Left forelimb (tissue), 1 donor: ENCODE data around the gene SOD2.
"Not testable (repeated sequence)": the region's sequence is repeated elsewhere in the genome, so short reads cannot be mapped to it uniquely, and the experiment has no call there.

ENCODE experiments used
- DNase-seq: peaks from one replicate; pipeline ENCODE4 v3.0.0-alpha.2; 2018; ENCODE audit warnings: low spot score

SOD2 gene

DNA sequence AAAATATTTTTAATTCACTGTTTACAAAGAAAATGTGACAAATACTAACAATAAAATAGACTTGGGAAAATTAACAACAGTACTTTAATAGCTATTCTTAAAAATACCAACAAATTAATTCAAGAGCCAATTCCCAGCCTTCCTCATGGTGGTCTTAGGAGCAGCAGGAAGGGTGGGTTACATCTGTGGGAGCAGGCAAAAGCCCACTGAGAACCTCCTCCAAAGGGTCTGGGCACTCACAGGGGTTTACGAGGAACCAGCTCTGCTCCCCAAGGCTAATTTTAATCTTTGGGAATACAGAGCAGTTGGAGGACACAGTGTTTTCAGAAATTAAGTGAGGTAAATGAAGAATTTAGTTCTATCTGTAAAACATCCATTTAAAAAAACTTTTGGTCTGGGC is 10.2 kb downstream of the SOD2 start:
- DNase-seq, result no peak

DNA sequence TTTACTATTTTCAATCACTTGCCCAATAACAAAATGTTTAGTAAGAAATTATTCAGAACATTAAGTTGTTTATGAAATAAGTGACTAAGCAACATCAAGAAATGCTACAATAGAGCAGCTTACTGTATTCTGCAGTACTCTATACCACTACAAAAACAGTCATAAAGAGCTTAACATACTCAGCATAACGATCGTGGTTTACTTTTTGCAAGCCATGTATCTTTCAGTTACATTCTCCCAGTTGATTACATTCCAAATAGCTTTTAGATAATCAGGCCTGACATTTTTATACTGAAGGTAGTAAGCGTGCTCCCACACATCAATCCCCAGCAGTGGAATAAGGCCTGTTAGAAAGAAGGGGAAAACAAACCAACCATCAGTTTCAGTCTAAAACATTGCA is 10.7 kb downstream of the SOD2 start:
- DNase-seq, result no peak

DNA sequence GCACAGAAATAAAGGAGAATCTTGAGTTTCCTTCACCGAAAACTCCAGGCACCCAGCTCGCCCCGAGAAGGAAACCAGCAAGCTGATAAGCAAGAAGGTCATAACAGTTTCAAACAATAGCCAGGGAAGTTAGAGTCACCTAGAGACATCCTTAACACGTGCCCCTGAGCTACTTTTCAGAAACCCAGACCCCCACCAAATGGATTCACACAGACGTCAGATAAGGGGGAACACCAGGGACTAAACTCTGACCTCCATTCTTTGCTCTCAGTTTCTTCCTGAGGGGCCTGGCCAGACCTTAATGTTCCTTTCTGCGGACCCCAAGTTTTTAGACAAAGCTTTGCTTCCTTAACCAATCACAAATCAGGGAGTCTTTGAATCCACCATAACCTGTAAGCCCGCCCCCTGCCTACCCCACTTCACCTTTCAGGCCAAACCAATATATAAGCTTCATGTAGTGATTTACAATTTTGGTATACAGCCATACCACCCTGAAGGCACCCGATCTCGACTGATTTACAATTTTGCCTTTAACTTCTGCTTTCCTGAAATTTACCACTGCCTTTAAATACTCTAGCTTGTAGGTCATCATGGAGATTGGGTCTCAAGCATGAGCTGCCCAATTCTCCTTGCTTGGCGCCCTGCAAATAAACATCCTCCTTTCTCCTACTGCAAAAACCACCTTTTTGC is 11.7 kb downstream of the SOD2 start:
- no peak for DNase-seq

DNA sequence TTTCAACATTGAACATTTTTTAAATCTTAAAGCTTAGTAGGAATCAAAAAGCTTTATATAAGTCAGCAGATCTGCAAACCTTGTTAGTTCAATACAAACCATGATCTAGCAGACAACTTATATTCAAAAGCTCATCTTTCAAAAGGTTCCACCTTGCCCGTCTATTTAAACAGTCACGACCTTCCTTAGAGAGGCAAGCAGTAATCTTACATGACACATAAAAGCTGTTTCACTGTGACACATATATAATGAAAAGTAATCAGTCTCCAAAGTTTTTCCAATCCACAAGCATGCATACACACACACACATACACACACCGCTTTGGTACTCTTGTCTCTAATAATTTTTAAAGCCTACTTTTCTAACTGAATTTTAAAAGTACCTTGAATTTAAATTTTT is 12.9 kb downstream of the SOD2 start:
- no peak for DNase-seq

DNA sequence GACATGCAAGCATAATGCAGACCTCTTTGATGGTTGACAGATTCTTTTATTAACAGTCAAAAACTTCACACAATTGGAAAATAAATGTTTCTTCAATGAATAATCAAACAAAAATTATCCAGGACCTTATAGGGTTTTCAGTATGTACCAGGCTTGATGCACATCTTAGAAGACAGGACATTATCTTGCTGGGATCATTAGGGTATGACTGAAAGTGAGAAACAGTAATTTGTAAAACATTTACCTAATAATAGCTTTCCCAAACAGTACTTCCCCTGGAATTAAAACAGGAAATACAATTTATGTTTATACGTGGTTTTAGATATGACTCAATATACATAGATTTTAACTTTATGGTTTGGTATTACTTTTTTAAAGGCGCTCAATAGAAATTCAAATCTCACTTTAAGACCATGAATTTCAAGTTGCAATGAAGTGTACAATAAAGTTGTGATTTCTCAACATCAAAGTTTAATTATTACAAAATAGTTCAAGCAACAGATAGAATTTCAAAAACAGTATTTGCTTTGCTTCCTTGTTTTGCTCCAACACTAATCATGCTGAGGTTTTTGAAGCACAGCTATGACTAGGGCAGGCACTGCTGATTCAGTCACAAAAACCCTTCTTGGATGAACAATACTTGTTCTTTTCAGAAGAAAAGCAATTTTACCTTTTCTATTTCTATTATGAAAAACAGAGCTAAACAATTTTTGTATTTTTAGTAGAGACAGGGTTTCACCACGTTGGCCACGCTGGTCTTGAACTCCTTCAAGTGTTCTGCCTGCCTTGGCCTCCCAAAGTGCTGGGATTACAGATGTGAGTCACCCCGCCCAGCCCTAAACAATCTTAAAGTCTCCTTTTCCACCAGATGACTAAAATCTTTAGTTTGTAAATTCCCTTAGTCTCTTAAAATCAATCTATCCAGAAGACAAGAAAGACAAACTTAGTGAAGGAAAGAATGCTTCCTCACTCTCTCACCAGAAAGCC is 13.7 kb downstream of the SOD2 start:
- no peak for DNase-seq

DNA sequence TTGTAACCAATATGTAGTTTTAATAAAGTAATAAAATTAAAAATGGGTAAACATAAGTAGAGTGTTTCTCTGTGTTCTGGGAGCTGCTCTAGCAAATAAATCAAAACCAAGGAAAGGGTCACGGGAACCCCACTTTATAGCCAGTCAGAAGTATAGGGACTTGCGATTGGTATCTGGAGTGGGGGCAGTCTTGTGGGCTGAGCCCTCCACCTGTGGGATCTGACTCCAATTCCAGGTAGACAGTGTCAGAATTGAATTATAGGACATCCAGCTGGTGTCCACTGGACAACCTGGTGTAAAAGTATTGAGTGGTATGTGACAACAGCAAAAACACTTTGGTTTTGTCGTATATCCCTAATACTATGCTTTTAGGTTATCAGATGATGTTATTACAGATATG is 14.5 kb downstream of the SOD2 start:
- DNase-seq, result no peak

DNA sequence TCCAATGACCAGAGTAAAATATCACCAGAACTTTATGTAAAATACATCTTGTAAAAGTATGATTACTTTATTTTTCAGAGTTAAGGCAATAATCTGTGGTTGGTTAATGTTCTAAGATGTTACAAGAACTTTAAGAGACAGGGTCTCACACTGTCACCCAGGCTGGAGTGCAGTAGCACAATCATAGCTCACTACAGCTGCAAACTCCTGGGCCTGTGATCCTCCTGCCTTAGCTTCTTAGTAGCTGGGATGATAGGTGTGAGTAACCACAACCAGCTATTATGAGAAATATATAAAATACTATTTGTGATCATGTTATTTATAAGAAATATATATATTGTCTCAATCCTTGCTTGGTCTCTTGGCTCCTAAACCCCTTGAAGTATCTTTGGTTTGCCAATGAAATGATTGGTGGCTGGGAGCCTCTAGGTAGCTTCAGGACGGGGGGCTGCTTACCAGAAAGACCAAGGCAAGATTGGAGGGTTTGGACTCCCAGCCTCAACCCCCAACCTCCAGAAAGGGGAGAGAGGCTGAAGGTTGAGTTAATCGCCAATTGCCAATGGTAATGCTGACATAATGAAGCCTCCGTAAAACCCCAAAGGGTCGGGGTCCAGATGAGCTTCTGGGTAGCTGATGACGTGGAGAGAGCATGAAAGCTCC is 15.4 kb downstream of the SOD2 start:
- DNase-seq, result no peak

DNA sequence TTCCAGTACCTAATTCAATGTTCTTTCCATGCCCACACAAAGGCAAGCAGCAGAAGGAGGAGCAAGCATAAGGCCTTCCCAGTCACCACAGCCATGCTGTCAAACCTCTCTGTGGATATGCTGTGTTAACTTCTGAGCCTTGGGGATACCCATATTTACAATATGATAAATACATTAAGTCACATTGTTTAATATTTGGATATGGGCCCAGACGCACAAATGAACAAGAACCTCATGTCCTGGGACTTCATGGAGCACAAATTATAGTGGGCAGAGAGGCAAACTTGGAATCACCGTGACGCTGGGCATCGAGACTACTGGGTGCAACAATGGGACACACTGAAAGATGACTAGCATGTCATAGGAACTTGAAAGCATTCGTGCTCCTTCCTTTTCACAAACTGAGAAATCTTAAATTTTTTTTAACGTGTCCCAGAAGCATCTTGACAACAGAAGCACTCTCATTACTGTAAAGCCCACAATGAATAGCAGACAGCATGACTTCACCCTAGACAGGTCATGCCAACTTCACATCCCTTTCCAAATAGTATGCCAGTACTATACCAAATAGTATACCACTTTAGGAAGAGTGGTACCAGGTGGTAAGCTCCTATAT is 16.0 kb downstream of the SOD2 start:
- no peak for DNase-seq

DNA sequence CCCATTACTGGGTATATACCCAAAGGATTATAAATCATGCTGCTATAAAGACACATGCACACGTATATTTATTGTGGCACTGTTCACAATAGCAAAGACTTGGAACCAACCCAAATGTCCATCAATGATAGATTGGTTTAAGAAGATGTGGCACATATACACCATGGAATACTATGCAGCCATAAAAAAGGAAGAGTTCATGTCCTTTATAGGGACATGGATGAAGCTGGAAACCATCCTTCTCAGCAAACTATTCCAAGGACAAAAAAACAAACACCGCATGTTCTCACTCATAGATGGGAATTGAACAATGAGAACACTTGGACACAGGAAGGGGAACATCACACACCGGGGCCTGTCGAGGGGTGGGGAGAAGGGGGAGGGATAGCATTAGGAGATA is 16.8 kb downstream of the SOD2 start:
- DNase-seq, result not testable (repeated sequence)

DNA sequence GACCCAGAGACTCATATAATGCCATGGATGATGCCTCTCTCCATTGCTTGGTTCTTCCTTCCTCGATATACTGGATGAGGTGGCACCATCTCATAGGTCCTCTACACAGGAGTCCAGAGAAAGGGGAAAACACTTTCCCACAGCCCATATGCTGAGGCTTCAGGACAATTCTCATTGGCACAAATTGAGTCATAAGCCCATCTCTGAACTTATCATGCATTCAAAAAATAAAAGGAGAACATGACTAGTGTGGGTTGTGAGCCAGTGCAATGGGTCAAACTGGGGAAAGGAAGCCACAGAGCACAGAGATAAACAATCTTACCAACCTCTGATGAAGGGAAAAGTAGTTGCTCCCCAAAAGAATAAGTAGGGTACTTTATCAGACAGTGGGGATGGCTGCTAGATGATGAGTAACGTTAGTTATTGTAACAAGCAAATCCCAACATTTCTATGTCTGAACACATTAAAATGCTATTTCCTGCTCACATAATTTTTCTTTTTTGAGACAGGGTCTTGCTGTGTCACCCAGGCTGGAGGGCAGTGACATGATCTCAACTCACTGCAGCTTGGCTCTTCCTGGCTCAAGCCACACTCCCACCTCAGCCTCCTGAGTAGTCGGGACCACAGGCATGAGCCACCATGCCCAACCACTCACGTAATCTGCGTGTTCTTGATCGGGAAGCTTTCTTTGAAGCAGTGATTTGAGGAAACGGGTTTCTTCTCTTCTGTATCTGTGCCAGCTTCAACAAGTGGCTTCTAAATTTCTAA is 27.0 kb downstream of the SOD2 start:
- no peak for DNase-seq

DNA sequence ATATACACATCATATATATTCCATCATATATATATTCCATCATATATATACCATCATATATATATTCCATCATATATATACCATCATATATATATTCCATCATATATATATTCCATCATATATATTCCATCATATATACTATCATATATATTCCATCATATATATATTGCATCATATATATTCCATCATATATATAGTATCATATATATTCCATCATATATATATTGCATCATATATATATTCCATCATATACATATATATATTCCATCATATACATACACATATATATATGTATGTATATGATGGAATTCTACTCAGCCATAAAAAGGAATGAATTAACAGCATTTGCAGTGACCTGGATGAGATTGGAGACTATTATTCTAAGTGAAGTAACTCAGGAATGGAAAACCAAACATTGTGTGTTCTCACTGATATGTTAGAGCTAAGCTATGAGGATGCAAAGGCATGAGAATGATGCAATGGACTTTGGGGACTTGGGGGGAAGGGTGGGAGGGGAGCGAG is 29.6 kb downstream of the SOD2 start:
- not testable (repeated sequence) for DNase-seq

DNA sequence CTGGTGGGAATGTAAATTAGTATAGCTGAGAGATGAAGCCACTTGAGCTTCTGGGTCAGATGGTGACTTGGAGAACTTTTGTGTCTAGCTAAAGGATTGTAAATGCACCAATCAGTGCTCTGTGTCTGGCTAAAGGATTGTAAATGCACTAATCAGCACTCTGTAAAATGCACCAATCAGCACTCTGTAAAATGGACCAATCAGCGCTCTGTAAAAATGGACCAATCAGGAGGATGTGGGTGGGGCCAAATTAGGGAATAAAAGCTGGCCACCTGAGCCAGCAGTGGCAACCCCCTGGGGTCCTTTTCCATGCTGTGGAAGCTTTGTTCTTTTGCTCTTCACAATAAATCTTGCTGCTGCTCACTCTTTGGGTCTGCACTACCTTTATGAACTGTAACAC is 31.1 kb downstream of the SOD2 start:
- DNase-seq, result not testable (repeated sequence)

DNA sequence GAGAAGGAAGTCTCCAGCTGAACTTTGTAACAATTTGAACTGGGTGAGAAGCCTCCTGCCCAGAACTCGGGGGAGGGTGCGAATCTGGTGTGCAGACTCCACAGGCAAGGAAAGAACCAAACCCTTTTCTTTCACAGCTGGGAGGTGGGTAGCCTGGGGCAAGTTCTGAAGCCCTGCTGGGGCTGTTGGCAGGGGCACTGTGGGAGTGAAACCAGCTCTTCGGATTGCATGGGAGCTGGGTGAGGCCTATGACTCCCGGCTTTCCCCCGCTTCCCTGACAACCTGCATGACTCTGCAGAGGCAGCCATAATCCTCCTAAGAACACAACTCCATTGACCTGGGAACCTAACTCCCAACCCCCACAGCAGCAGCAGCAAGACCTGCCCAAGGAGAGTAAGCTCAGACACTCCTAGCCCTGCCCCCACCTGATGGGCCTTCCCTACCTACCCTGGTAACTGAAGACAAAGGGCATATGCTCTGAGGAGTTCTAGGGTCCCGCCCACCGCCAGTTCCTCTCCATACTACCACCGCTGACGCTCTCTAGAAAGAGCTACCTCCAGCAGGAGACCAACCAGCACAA is 37.5 kb downstream of the SOD2 start:
- DNase-seq, result no peak

DNA sequence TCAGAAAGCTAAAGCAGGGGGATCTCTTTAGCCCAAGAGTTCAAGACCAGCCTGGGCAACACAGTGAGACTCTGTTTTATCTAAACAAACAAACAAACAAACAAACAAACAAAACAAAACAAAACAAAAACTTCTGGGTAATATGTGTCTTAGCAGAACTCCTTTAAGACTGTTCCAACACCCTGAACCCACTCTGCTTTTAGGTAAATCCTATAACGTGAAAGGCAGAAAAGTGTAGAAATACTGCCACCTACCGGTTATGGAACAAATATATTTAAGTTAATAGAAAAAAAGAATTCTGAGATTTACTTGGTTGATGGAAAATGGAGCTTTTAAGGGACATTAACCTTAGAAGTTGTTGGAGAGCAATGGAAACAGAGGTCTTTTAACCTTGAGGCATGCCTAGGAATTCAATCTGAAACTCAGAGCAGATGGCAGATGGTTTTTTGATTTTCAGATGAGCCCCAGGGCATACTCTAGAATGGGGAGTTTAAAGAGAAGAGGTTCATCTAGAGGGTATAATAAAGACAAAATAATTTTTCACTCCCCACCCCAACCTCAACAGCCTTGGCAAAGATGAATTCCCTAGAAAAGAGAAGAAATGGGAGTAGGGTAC is 38.5 kb downstream of the SOD2 start:
- no peak for DNase-seq

DNA sequence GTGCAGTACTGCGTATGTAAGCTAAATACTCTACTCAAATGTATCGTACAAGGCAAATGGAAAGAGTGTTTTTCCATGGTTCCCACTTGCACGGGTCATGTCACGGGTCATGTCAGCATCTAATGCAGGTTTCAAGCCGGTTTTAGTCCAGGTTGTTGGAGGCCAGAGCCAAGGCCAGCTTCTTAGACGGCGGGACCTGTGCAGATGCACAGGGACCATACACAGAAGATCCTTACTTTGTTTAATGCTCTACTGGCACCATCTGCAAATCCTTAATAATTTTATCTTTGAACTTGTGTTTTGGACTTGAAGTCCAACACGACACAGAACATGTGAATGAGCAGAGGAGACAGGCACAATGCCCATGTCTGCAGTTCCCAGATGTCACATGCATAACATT is 42.7 kb downstream of the SOD2 start:
- no peak for DNase-seq

DNA sequence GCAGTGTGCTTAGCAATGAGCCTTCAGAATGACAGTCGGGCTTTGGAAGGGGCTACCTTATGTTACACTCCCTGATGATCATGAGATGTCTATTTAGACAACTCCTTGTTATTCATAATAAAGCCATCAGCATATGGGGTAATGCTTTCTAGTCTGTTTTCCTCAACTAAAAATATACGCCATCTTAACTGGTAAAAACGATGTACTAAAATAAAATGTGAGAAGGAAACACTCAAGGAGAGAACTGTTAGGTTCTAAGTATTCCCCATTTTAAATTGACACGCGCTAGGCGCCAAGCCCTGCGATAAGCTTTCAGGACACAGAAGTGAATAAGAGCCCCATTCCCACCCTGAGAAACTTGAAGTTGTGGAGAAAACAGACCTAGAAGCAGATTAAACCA is 43.6 kb downstream of the SOD2 start:
- DNase-seq, result no peak

DNA sequence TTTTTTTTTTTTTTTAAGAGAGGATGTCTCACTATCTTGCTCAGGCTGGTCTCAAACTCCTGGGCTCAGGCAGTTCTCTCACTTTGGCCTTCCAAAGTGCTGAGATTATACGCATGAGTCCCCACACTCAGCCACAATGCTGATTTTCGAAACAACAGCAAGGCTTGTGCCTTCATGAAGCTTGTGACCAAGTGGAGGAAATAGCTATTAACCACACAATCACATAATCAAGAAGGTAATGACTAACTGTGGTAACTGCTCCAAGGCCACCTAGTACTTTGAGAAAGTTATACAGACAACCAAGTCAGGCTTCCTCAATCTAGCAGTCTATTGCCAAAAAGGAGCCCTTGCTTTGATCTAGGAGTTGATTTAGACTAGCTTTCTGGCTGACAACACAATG is 46.3 kb downstream of the SOD2 start:
- no peak for DNase-seq

DNA sequence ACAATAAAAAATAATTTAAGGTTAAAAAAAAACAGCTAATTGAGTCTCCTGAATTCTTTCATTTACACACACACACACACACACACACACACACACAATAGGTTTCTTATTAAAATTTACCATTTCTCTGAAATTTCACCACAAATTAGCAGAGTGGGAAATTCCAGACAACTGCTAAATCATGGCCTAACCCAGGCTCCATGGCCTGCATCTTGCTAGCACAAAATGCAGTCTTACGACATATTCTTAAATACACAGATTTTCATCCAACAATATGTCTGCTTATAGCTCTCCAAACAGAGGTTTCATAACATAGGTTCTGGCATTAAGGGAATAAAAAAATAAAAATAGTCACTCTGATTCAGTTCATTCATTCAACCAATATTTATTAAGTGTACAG is 46.9 kb downstream of the SOD2 start:
- no peak for DNase-seq

DNA sequence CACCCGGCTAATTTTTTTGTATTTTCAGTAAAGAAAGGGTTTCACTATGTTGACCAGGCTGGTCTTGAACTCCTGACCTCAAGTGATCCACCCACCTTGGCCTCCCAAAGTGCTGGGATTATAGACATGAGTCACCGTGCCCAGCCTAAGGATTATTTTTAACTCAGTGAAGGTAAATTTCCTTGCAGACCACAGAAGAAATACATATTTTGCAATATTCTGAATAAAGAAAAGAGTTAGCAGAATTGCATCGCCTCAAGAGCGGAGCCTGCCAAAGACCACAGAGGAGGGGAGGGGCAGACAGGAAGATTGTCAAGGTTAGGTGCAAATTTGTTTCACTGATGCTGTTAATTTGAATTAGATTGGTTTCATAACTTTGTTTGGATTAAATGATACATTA is 47.4 kb downstream of the SOD2 start:
- no peak for DNase-seq
